Measurements from ENCODE around the gene ABHD14A. TPM values are rescaled to one million over a fixed set of nuclear protein-coding genes. Genes with fewer than 3 reads are reported as not detected.

The ABHD14A gene
- total and polyA plus RNA-seq, 8 donors, result 14.7 to 30.2 (median 22.3) TPM

- Histone ChIP-seq H3K27me3 (peaks cover 0 to 7% of the 10 kb centered on the region in 2 donors), H3K27ac (no peak overlapping the region), H3K36me3 (peaks cover 0 to 4% of the 10 kb centered on the region in 2 donors), H3K9me3 (no peaks in the 10 kb centered on the region), H3K4me1 (peaks cover 7 to 22% of the 10 kb centered on the region in 2 donors), H3K4me3 (no peak overlapping the region)
- no peak for DNase-seq
- intact Hi-C loops (cut with DNase I), result loop anchor here (5.0 to 10.0 kb wide), 3 partner anchors 122 to 145 kb away; no protein-coding TSS in a partner anchor
- ATAC-seq, result no peak
- no peak for TF ChIP-seq CTCF (IDR thresholded peaks at IDR 0.05)
Measured at GRCh38 chr3:51999846-52000245, 25.0 kb downstream of the ABHD14A start.

- no peaks in the 10 kb centered on the region for H3K9me3 ChIP-seq
- intact Hi-C loops (cut with DNase I), result loop anchor here (5.0 to 10.0 kb wide), 3 partner anchors 121 to 143 kb away; no protein-coding TSS in a partner anchor
- H3K27ac ChIP-seq, result no peak overlapping the region
- no peaks in the 10 kb centered on the region for H3K36me3 ChIP-seq
- H3K4me3 ChIP-seq, result no peak overlapping the region
- ATAC-seq, result peak; percentile 79
- H3K27me3 ChIP-seq, result peaks cover 0 to 7% of the 10 kb centered on the region in 2 donors
- peak; percentile 55 to 91 (median 74) for DNase-seq
- peaks cover 13 to 31% of the 10 kb centered on the region in 2 donors for H3K4me1 ChIP-seq
- peak; percentile 85 to 88 for TF ChIP-seq CTCF (IDR thresholded peaks at IDR 0.05)
Measured at GRCh38 chr3:52001443-52001974, 26.6 kb downstream of the ABHD14A start.

- no peak overlapping the region for H3K27ac ChIP-seq
- intact Hi-C loops (cut with DNase I), result loop anchor here (5.0 to 10.0 kb wide), 3 partner anchors 120 to 142 kb away; no protein-coding TSS in a partner anchor
- H3K4me1 ChIP-seq, result peaks cover 13 to 31% of the 10 kb centered on the region in 2 donors
- H3K27me3 ChIP-seq, result peaks cover 0 to 7% of the 10 kb centered on the region in 2 donors
- DNase-seq, result no peak
- H3K9me3 ChIP-seq, result no peaks in the 10 kb centered on the region
- ATAC-seq, result no peak
- H3K4me3 ChIP-seq, result no peak overlapping the region
- TF ChIP-seq CTCF (IDR thresholded peaks at IDR 0.05), result no peak
- no peaks in the 10 kb centered on the region for H3K36me3 ChIP-seq
Measured at GRCh38 chr3:52002748-52003147, 27.9 kb downstream of the ABHD14A start.

- no peaks in the 10 kb centered on the region for H3K36me3 ChIP-seq
- no peak overlapping the region for H3K4me3 ChIP-seq
- DNase-seq, result peak in 3 of 4 donors; percentile 42 to 62 (median 59)
- no peaks in the 10 kb centered on the region for H3K9me3 ChIP-seq
- H3K4me1 ChIP-seq, result peaks cover 13 to 31% of the 10 kb centered on the region in 2 donors
- intact Hi-C loops (cut with DNase I), result loop anchor here (5.0 to 10.0 kb wide), 3 partner anchors 118 to 141 kb away; no protein-coding TSS in a partner anchor
- no peak for TF ChIP-seq CTCF (IDR thresholded peaks at IDR 0.05)
- H3K27me3 ChIP-seq, result no peaks in the 10 kb centered on the region
- ATAC-seq, result peak; percentile 30
- H3K27ac ChIP-seq, result no peak overlapping the region
Measured at GRCh38 chr3:52004163-52004787, 29.4 kb downstream of the ABHD14A start.

- ATAC-seq, result no peak
Measured at GRCh38 chr3:52004906-52005395, 30.1 kb downstream of the ABHD14A start.

More at GRCh38 chr3:52004906-52005395, 30.1 kb downstream of the ABHD14A start:
- no peak for TF ChIP-seq CTCF (IDR thresholded peaks at IDR 0.05)
- peak in 1 of 4 donors; percentile 42 for DNase-seq
- intact Hi-C loops (cut with DNase I), result loop anchor here (5.0 to 10.0 kb wide), 3 partner anchors 117 to 140 kb away; no protein-coding TSS in a partner anchor
- Histone ChIP-seq H3K36me3 (no peaks in the 10 kb centered on the region), H3K9me3 (no peaks in the 10 kb centered on the region), H3K4me1 (peaks cover 13 to 31% of the 10 kb centered on the region in 2 donors), H3K27ac (peak overlapping the region in 1 of 2 donors; percentile 6), H3K4me3 (no peak overlapping the region), H3K27me3 (no peaks in the 10 kb centered on the region)
